GM12875 (cell line): ENCODE results near the gene ADAMTSL1.

Experiments
- H3K4me3 ChIP-seq: one replicate; pipeline ENCODE4 v1.5.1; 2011; ENCODE audit warnings: low read depth, low read length, control low read depth
- TF ChIP-seq, protein P1 (sequence below): IDR thresholded peaks from 2 replicates; pipeline ENCODE4 v1.5.1; 2011; ENCODE audit warnings: low read depth, mild to moderate bottlenecking, control low read depth, inconsistent platforms, low read length, moderate library complexity, borderline replicate concordance; ENCODE audit not compliant: insufficient read depth

Gene ADAMTSL1

DNA sequence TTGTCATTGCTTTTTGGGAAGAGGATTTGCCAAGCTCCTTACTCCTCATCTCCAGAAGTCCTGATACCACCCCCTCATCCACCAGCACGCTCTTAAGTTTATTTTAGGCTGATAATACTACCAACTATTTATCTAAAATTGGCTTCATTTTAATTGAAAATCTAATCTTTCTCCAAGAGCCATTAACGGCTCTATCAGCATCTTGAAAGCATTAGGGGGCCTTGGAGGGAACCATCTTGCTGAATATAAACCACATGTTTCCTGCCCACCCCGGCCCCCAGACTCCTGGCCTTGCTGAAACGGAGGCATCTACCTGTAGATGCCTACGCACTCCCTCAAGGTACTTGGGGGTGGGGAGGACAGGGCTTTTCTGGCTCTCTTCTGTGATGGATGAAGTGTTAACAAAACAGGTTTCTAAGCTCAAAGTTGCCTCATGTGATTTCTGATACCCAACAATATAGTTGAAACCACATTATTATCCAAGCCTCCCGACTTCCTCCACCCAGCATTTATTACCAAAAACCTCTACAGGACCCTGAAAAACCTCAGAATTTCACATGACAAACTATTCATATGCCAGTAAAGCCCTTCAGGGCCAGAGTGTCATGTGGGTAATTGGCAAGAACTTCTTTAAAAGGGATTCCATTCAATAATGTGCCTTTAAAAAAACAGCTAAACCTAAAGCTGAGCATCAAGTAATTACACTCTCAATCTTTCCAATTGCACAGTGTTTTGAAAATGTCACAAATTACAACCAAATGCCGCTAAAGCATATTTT is 462.3 kb downstream of the ADAMTSL1 start:
- no peak overlapping the region for H3K4me3 ChIP-seq
- TF ChIP-seq, protein P1, sequence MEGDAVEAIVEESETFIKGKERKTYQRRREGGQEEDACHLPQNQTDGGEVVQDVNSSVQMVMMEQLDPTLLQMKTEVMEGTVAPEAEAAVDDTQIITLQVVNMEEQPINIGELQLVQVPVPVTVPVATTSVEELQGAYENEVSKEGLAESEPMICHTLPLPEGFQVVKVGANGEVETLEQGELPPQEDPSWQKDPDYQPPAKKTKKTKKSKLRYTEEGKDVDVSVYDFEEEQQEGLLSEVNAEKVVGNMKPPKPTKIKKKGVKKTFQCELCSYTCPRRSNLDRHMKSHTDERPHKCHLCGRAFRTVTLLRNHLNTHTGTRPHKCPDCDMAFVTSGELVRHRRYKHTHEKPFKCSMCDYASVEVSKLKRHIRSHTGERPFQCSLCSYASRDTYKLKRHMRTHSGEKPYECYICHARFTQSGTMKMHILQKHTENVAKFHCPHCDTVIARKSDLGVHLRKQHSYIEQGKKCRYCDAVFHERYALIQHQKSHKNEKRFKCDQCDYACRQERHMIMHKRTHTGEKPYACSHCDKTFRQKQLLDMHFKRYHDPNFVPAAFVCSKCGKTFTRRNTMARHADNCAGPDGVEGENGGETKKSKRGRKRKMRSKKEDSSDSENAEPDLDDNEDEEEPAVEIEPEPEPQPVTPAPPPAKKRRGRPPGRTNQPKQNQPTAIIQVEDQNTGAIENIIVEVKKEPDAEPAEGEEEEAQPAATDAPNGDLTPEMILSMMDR, result no peak

DNA sequence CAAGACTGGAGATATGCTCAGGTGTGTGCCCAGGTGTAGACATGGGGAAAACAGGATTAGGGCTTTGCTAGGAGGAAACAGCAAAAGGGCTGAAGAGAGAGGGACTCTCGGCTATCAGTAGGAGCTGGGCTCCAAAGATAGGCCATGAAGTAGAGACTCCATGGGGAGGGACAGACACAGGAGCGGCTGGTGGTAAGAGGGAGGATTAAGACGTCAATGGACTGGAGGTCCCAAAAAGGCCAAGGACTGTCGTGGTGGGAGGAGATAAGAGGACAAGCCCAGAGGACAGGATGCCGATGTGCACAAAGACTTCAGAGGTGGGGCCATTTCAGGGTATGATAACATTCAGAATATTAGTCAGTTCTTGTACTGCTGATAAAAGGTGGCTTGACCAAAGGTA is 466.0 kb downstream of the ADAMTSL1 start:
- TF ChIP-seq, protein P1, result no peak
- H3K4me3 ChIP-seq, result no peak overlapping the region

DNA sequence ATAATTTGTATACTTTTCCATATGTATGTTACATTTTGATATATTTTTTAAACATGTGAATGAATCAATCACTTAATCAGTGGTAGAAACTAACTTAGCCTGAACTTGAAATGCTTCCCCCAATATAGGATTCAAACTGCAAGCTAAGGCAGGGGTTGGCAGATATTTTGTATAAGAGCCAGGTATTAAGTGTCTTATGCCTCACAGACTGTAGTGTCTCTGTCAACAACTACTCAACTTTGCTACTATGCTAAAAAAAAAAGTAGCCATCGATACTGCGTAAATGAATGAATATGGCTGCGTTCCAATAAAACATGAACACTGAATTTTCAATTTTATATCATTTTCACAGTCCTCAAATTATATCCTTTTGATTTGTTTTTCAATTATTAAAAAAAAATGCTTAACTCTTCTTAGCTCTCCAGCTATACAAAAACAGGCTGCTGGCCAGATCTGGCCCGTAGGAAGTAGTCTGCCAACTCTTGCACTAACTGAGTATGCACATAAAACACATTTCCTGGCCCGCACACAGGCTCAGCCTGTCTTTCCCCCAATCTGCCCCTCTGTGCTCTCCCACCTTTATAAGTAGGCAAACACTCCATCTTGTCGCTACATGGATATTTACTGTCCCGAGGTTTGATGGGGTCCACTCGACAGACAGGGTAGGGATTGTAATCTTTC is 467.2 kb downstream of the ADAMTSL1 start:
- H3K4me3 ChIP-seq, result no peak overlapping the region
- TF ChIP-seq, protein P1, result no peak

DNA sequence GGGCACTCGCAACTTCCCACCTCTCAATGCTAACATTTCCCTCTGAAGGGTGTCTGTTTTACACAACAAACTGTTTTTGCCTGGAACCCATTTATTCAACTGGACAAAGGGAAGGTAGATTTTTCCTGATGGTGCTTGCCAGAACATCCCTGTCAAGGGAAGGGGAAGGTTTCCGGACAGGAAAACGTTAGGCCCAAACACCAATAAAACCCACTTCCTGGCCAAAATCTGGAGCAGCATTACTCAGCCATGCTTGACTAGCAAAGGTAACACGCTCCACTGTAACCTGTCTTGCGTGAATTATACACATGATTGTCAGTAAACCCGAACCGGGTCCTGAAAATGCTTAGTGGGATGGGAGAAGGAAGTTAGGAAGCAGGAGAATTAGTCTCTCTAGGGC is 468.8 kb downstream of the ADAMTSL1 start:
- no peak overlapping the region for H3K4me3 ChIP-seq

DNA sequence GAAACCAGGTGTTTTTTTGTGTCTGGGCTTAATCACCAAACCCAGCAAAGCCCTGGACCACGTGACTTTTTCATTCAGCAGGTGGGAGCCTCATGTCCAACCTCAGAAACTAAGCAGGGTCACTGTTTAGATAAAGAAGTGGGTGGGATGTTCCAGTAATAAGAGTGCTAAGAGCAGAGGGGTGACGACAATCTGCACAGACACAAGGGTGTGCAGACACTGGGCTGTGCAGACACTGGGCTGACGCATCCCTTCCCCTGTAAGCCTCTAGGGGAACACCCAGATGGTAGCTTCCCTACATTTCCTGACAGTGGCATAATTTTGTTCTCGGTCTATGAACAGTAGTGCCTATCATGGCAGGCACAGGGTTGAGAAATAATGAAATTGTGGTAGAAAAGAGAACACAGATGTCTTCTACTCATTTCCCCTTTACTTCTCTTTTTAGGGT is 474.0 kb downstream of the ADAMTSL1 start:
- H3K4me3 ChIP-seq, result no peak overlapping the region
- TF ChIP-seq, protein P1, result no peak

More for the DNA sequence above, 468.8 kb downstream of the ADAMTSL1 start:
- TF ChIP-seq, protein P1, result no peak

DNA sequence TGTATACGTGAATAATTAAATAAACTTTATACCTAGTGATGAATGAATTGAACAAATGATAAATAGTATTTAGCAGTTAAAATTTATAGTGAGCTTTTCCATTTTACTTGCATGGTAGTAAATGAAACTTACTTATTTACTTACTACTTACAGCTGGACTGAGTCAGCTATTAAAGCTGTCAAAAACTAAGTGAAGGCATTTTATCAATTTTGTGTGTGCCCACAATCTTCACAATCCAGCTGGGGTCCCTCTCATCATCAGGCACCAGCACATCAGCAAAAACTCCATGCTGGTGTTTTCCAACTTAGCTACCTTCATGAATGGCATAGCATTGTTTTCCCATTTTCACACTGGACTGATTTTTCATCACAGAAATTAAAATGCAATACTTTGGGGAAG is 478.0 kb downstream of the ADAMTSL1 start:
- TF ChIP-seq, protein P1, result no peak
- no peak overlapping the region for H3K4me3 ChIP-seq
